ENCODE data around the gene IL3RA. TPM values are rescaled to one million over a fixed set of nuclear protein-coding genes. Genes with fewer than 3 reads are reported as not detected.
"Not testable (repeated sequence)": the region's sequence is repeated elsewhere in the genome, so short reads cannot be mapped to it uniquely, and the experiment has no call there.

IL3RA gene
- total RNA-seq, 1 donor from 2014 or later = 0.16 TPM

- H3K36me3 Mint-ChIP-seq = no peaks in the 10 kb centered on the region
- TF ChIP-seq CTCF (IDR thresholded peaks at IDR 0.05; ENCODE audit: unreplicated experiment) = no peak
- H3K27ac Mint-ChIP-seq = no peak overlapping the region
- no peak for DNase-seq (ENCODE audit: low spot score in 2 of 2, unreplicated experiment in 2 of 2)
- no peaks in the 10 kb centered on the region for H3K4me1 Mint-ChIP-seq
- no peaks in the 10 kb centered on the region for H3K9me3 Mint-ChIP-seq
- no peak overlapping the region for H3K4me3 Mint-ChIP-seq
- peaks cover 2% of the 10 kb centered on the region for H3K27me3 Mint-ChIP-seq (ENCODE audit: low read depth)
Measured at GRCh38 chrX:1322393-1322792, 14.2 kb upstream of the IL3RA start.

- no peaks in the 10 kb centered on the region for H3K4me1 Mint-ChIP-seq
- H3K36me3 Mint-ChIP-seq = no peaks in the 10 kb centered on the region
- H3K27ac Mint-ChIP-seq = no peak overlapping the region
- no peaks in the 10 kb centered on the region for H3K9me3 Mint-ChIP-seq
- TF ChIP-seq CTCF (IDR thresholded peaks at IDR 0.05; ENCODE audit: unreplicated experiment) = no peak
- DNase-seq (ENCODE audit: low spot score in 2 of 2, unreplicated experiment in 2 of 2) = no peak
- peaks cover 2% of the 10 kb centered on the region for H3K27me3 Mint-ChIP-seq (ENCODE audit: low read depth)
- no peak overlapping the region for H3K4me3 Mint-ChIP-seq
Measured at GRCh38 chrX:1323315-1323714, 13.3 kb upstream of the IL3RA start.

- TF ChIP-seq CTCF (IDR thresholded peaks at IDR 0.05; ENCODE audit: unreplicated experiment) = no peak
- Mint-ChIP-seq H3K4me3 (no peak overlapping the region), H3K9me3 (no peaks in the 10 kb centered on the region), H3K27ac (no peak overlapping the region), H3K36me3 (no peaks in the 10 kb centered on the region), H3K27me3 (ENCODE audit: low read depth) (peaks cover 2% of the 10 kb centered on the region), H3K4me1 (no peaks in the 10 kb centered on the region)
- DNase-seq (ENCODE audit: low spot score in 2 of 2, unreplicated experiment in 2 of 2) = no peak
Measured at GRCh38 chrX:1325515-1326116, 11.0 kb upstream of the IL3RA start.

GRCh38 chrX:1327651-1328304 lies 8.8 kb upstream of the IL3RA start:
- no peaks in the 10 kb centered on the region for H3K36me3 Mint-ChIP-seq
- H3K4me3 Mint-ChIP-seq = no peak overlapping the region
- no peak for DNase-seq (ENCODE audit: low spot score in 2 of 2, unreplicated experiment in 2 of 2)
- H3K9me3 Mint-ChIP-seq = no peaks in the 10 kb centered on the region
- peaks cover 2% of the 10 kb centered on the region for H3K27me3 Mint-ChIP-seq (ENCODE audit: low read depth)
- no peak for TF ChIP-seq CTCF (IDR thresholded peaks at IDR 0.05; ENCODE audit: unreplicated experiment)
- no peaks in the 10 kb centered on the region for H3K4me1 Mint-ChIP-seq
- H3K27ac Mint-ChIP-seq = no peak overlapping the region

- Mint-ChIP-seq H3K4me3 (no peak overlapping the region), H3K9me3 (no peaks in the 10 kb centered on the region), H3K27me3 (ENCODE audit: low read depth) (no peaks in the 10 kb centered on the region), H3K36me3 (no peaks in the 10 kb centered on the region), H3K27ac (no peak overlapping the region), H3K4me1 (no peaks in the 10 kb centered on the region)
- DNase-seq (ENCODE audit: low spot score in 2 of 2, unreplicated experiment in 2 of 2) = no peak
- TF ChIP-seq CTCF (IDR thresholded peaks at IDR 0.05; ENCODE audit: unreplicated experiment) = no peak
Measured at GRCh38 chrX:1330605-1331004, 6.0 kb upstream of the IL3RA start.

- DNase-seq (ENCODE audit: low spot score in 2 of 2, unreplicated experiment in 2 of 2); H3K27ac Mint-ChIP-seq; H3K36me3 Mint-ChIP-seq; H3K9me3 Mint-ChIP-seq; H3K4me1 Mint-ChIP-seq; H3K27me3 Mint-ChIP-seq (ENCODE audit: low read depth); H3K4me3 Mint-ChIP-seq: not testable (repeated sequence)
Measured at GRCh38 chrX:1332433-1332832, 4.2 kb upstream of the IL3RA start.

All from mesothelial cell of epicardium (in vitro differentiated cells).